ENCODE data around the gene SIL1. TPM values are rescaled to one million over a fixed set of nuclear protein-coding genes. Genes with fewer than 3 reads are reported as not detected.

SIL1 gene
- total RNA-seq, 1 donor from 2014 or later, result 16.0 TPM

DNA sequence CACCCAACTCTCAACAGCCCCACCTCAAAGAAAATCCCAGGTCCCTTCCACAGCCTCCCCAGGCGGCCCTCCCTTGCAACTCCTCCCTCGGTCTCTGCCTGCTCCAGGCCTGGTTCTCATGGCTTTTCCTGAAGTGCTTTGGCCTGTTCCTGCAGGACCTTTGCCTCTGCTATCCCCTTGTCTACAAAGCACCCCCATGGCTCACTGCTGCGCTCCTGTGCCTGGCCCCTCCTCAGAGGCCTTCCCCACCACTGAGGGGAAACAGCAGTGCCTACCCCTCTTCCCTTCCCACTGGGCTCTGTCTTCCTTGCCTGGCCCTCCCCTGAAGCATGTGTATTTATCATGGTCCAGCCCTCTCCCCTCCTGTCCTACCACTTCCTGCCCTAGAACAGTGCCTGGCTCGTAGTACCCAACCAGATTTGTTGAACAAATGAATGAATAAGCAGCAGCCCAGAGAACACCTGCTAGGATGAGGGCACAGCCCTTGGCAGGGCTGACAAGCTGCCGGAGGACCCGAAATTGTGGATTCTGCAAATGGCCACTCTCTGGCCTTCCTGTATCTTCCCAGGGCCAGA lies 254.5 kb downstream of the SIL1 start:
- Mint-ChIP-seq H3K36me3 (ENCODE audit: low read depth) (peaks cover 15% of the 10 kb centered on the region), H3K27ac (ENCODE audit: unreplicated experiment) (peak overlapping the region; percentile 43), H3K4me1 (peaks cover 36% of the 10 kb centered on the region), H3K27me3 (ENCODE audit: low read depth) (peaks cover 6% of the 10 kb centered on the region), H3K4me3 (peak overlapping the region; percentile 58), H3K9me3 (no peaks in the 10 kb centered on the region)
- no peak for DNase-seq (ENCODE audit: low read depth, low spot score)
- TF ChIP-seq, protein P1, sequence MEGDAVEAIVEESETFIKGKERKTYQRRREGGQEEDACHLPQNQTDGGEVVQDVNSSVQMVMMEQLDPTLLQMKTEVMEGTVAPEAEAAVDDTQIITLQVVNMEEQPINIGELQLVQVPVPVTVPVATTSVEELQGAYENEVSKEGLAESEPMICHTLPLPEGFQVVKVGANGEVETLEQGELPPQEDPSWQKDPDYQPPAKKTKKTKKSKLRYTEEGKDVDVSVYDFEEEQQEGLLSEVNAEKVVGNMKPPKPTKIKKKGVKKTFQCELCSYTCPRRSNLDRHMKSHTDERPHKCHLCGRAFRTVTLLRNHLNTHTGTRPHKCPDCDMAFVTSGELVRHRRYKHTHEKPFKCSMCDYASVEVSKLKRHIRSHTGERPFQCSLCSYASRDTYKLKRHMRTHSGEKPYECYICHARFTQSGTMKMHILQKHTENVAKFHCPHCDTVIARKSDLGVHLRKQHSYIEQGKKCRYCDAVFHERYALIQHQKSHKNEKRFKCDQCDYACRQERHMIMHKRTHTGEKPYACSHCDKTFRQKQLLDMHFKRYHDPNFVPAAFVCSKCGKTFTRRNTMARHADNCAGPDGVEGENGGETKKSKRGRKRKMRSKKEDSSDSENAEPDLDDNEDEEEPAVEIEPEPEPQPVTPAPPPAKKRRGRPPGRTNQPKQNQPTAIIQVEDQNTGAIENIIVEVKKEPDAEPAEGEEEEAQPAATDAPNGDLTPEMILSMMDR (conservative IDR thresholded peaks at IDR 0.05), result no peak

DNA sequence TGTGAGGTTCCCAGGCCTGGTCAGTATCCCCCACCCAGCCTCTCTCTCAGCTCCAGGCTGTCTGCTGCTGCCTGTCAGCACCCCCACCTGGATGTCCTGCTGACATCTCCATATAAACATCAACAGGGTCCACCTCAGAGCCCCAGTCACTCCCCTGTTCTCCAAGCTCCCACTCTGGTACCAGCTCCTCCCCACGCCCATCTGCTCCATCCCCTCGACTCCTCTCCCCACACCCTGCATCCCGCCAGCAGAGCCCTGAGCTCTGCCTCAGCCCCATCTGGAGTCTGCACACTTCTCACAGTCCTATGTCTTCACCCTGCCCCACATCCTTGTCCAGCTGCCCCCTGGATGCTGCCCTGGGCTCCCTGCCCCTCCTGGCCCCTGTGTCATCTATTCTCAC lies 255.3 kb downstream of the SIL1 start:
- H3K4me3 Mint-ChIP-seq, result peak overlapping the region; percentile 16
- TF ChIP-seq, protein P1 (conservative IDR thresholded peaks at IDR 0.05), result no peak
- H3K9me3 Mint-ChIP-seq, result no peaks in the 10 kb centered on the region
- H3K27me3 Mint-ChIP-seq (ENCODE audit: low read depth), result peaks cover 3% of the 10 kb centered on the region
- no peak for DNase-seq (ENCODE audit: low read depth, low spot score)
- peak overlapping the region; percentile 23 for H3K27ac Mint-ChIP-seq (ENCODE audit: unreplicated experiment)
- H3K4me1 Mint-ChIP-seq, result peaks cover 29% of the 10 kb centered on the region
- H3K36me3 Mint-ChIP-seq (ENCODE audit: low read depth), result peaks cover 14% of the 10 kb centered on the region

DNA sequence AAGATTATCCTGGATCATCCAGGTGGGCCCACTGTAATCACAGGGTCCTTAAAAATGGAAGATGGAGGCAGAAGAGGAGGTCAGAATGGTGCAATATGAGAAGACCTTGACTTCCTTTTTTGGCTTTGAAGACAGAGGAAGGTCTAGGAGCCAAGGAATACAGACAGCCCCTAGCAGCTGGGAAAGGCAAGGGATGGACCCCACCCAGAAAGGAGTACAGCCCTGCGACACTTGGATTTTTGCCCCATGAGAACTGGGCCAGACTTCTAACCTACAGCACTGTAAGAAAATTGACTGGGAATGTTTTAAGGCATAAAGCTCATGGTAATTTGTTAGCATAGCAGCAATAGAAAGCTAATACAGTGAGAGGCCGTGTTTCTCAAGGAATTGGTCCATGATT lies 256.1 kb downstream of the SIL1 start:
- DNase-seq (ENCODE audit: low read depth, low spot score), result no peak
- Mint-ChIP-seq H3K4me3 (no peak overlapping the region), H3K9me3 (no peaks in the 10 kb centered on the region), H3K36me3 (ENCODE audit: low read depth) (peaks cover 14% of the 10 kb centered on the region), H3K4me1 (peaks cover 25% of the 10 kb centered on the region), H3K27ac (ENCODE audit: unreplicated experiment) (no peak overlapping the region), H3K27me3 (ENCODE audit: low read depth) (peaks cover 3% of the 10 kb centered on the region)
- TF ChIP-seq, protein P1 (conservative IDR thresholded peaks at IDR 0.05), result no peak

DNA sequence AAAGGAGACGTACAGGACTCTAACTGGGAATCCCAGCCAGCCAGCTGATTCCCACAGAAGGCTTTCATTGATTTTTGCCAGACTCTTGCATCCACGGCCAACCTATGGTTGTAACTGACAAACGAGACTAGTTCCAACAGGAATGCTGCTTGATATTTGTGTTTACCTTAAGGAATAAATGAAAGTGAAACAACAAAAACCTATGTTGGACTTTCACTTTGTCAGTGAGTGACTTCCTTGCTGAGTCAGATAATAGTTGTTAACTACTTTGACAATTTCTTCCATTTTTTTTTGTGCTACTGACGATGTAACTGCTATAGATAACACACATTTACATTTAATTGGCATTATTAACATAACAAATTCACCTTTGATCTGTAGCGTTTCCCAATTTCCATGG lies 259.6 kb downstream of the SIL1 start:
- Mint-ChIP-seq H3K36me3 (ENCODE audit: low read depth) (peaks cover 26% of the 10 kb centered on the region), H3K27me3 (ENCODE audit: low read depth) (no peaks in the 10 kb centered on the region), H3K27ac (ENCODE audit: unreplicated experiment) (peak overlapping the region; percentile 35), H3K9me3 (no peaks in the 10 kb centered on the region), H3K4me1 (peaks cover 10% of the 10 kb centered on the region), H3K4me3 (no peak overlapping the region)
- TF ChIP-seq, protein P1 (conservative IDR thresholded peaks at IDR 0.05), result no peak
- DNase-seq (ENCODE audit: low read depth, low spot score), result no peak

DNA sequence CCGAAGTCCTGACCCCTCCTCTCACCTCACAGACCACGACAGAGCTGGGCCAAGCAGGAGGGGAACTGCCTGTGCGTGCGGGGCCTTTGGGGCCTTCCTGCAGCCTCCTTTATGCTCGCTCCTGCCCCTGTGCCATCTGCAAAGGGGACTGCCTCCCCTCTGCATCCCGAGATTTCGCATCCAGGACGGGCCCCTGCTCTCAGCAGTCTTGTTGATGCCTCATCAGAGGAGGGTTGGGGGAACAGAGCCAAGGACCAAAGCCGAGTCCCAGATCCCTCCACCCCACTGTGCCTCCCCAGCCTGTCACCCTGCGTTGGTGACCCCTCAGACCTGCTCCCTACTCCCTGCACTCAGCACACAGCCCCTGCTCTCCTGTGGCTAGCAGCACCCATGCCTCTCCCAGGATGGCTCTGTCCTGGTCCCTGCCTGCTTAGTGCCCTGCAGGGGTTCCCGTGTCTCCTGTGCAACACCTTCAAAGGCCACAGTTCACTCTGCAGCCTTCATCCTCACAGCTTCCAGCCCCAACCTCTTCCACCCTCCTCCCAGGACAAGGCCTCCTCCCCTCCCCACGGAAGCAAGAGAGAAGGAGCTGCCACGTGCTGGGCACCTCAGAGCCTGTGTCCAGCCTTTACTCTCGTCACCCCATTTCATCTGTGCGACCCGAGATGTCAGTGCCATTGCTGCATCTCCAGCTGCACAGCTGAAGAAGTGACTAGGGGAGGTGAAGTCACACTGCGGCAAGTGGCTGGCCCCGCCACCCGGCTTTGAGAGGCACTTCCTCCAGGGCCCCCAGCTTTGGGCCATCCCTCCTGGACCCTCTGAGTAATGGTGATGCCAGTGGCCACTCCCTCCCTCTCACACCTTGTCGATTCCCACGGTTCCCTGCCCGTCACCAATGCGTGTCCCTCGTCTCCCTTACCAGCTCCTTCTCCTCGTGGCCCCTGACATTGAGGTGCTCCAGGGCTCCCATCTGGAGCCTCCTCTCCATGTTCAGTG lies 260.5 kb downstream of the SIL1 start:
- Mint-ChIP-seq H3K4me3 (no peak overlapping the region), H3K27ac (ENCODE audit: unreplicated experiment) (peak overlapping the region; percentile 95), H3K36me3 (ENCODE audit: low read depth) (peaks cover 30% of the 10 kb centered on the region), H3K9me3 (no peaks in the 10 kb centered on the region), H3K27me3 (ENCODE audit: low read depth) (no peaks in the 10 kb centered on the region), H3K4me1 (peaks cover 9% of the 10 kb centered on the region)
- DNase-seq (ENCODE audit: low read depth, low spot score), result no peak
- TF ChIP-seq, protein P1 (conservative IDR thresholded peaks at IDR 0.05), result no peak

Data from neural crest cell (in vitro differentiated cells).